ENCODE results near the gene BICDL2.

GRCh38 chr16:3026609-3027488 is 9.9 kb downstream of the BICDL2 start:
- TF ChIP-seq POLR2AphosphoS5 (IDR thresholded peaks at IDR 0.05) = no peak
- TF ChIP-seq POLR2A (IDR thresholded peaks at IDR 0.05; ENCODE audit: low read depth) = no peak
- TF ChIP-seq CTCF (IDR thresholded peaks at IDR 0.05) = no peak

Measured in esophagus muscularis mucosa (tissue), 3 donors.